HG03175 (cell line): ENCODE data around the gene MRPS11.
"Not testable (repeated sequence)": the region's sequence is repeated elsewhere in the genome, so short reads cannot be mapped to it uniquely, and the experiment has no call there.

ENCODE experiments used
- ATAC-seq: cut with Tn5 transposase; IDR thresholded peaks from one replicate; pipeline ENCODE4 v1.9.1; 2021; ENCODE audit warnings: mild to moderate bottlenecking, moderate library complexity; ENCODE audit not compliant: unreplicated experiment

Gene MRPS11

DNA sequence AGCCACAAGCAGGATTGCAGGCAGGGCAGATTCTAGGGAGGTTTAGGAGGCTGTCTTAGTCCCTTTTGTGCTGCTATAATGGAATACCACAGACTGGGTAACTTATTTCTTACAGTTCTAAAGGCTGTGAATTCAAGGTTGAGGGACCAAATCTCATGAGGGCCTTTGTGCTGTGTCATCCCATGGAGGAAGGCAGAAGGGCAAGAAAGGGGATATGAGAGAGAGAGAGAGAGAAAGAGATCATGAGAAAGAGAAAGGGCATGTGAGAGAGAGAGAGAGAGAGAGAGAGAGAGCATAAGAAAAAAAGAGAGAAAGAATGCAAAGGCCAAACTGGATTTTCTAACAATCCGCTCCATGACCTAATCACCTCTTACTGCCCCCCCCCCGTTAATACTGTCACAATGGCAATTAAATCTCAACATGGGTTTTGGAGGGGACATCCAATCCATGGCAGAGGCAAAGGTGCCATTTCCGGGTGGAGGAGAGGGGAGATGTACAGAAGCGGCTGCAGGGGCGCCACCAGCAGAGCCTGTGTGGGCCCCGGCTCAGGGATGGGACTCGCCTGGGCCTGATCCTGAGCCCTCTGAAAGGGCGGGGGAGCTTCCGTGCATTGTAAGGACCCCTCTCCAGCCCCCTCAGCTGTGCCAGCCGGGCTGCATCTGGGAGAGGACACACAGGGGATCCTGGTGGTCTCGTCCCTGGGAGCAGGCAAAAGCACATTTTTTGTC, 20.5 kb downstream of the MRPS11 start:
- no peak for ATAC-seq

DNA sequence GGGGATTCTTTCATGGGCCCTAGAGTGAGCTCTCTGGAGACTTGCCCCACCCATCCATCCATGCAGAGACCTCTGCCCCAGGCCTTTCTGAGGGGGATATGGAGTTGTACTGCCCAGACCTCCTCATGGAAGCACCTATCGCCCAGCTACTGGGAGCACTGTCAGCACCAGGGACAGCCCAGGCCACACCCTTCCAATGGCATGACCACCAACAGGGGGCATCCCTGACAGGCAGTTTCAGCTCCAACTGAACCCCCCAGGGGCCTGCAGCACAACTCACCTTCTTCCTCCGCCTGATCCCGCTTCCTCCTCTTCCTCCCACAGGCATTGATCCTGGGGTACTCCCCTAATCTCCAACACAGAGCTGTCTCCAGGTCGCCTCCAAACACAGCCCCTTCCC, 21.8 kb downstream of the MRPS11 start:
- ATAC-seq, result no peak

DNA sequence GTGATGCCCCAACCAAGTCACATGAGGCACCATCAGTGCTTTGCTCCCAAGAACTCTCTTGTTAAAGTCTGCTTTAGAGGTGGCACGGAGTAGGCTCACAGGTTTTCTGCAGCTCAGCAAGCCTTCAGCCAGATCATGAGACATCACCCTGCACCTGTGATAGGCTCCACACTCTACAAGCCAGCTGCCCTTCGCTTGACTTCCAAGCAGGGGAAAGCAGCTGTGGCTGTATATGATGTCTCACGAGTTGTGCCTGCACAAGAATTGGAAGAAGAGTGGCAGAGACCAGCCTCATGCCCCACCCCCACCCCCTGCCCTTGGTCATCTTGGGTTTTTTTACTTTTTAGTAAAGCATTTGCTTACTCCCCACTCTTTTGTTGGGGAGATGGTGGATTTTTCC, 22.5 kb downstream of the MRPS11 start:
- ATAC-seq, result no peak

DNA sequence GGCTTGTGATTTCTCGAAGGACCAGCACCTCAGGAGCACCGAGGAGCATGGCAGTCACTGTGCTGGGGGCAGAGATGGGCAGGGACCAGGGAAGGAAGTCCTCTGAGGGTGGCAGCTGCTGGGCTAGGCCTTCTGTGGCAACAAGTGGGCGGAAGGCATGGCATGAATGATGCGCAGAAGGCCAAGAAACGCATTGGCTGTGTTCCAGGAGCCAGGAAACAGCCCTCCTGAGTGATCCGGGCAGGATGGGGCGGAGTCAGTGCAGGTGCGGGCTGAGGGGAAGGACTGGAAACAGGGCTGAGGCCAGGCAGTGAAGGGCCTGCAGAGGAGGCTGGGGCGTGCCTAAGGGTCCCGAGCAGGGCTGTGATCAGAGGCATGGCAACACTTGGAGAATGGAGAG, 23.6 kb downstream of the MRPS11 start:
- no peak for ATAC-seq

- no peak for ATAC-seq
Measured at GRCh38 chr15:88493844-88494243, 26.3 kb downstream of the MRPS11 start.

DNA sequence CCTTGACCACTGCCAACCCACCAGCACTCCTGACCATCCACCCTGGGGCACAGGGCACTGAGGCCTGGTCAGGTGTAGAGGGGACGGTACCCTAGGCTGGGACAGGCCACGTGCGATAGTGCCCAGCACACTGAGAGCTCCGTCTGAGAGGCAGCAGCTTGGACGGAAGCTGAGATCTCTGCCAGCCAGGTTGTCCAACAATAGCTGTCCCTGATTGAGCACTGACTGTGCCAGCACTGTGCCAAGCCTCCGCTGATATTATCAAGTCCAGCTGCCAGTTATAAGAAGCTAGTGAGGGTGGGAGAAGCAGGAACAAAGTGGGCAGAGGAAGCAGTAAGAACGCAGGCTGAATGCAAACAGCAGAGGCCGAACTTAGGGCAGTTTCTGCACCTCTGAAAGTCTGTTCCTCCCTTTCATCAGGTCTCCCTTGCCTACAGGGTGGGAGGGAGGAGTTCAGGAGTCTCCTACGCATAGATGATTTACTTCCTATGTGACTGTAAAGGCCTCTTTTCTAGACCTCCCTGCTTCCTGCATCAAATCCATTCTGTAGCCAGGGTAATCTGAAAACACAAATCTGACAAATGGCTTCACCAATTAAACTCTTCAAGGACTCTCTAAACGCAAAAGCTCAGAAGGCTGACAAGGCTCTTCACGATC, 29.7 kb downstream of the MRPS11 start:
- no peak for ATAC-seq

- no peak for ATAC-seq
Measured at GRCh38 chr15:88498996-88499395, 31.5 kb downstream of the MRPS11 start.

DNA sequence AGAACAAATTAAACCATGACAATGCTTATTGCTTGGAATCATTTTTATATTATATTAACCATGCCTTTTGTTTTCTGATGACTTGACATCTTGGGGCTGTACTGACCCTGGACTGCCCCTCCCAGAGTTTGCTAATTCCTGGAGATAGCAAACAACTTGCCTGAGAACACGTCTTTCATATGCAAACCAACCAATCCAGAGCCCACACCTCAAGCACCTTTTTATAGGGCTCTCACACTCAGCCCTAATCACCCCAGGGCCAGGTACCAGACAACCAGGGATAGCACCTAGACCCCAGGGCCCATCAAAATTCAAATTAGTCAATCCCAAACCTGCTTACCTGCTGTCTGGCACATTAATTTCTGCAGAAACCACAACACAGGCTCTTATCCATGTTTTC, 36.9 kb downstream of the MRPS11 start:
- ATAC-seq, result no peak

- ATAC-seq, result no peak
Measured at GRCh38 chr15:88505721-88506120, 38.2 kb downstream of the MRPS11 start.

- ATAC-seq, result no peak
Measured at GRCh38 chr15:88506628-88507027, 39.1 kb downstream of the MRPS11 start.

DNA sequence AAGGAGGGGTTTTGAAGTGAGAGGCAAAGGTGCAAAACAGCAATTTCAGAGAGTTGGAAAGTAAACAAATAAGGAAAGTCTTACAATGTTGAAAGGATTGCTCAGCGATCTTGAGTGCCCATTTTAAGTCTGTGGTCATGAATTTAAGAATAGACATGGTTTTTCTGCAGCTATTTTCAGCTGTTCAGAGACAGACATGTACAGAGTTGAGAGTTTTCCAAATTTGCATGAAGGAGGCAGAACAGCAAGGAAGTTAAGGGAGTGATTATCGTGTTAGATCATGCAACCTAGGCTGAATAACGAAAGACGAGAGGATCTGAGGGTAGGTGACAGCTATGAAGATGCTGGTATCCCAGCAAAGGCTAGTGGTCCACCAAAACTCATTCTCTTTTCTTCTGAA, 41.8 kb downstream of the MRPS11 start:
- ATAC-seq, result no peak

DNA sequence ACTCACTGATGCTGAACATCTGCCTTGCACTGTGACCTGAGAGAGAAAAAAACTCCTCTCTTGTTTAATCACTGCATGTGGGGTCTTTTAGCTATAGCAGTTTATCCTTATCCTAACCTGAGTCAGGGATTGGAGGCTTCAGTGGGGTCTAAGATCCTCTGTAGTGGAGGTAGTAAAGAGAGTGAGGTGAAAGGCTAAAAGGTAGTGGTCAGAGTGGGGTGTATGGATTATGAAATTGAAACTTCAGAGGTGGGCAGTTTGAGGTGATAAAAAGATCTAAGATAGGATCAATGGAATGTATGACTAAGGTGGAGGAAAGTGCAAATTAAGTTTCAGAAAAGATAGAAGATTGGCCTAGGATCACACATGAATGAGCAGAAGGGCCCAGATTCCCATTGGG, 42.5 kb downstream of the MRPS11 start:
- ATAC-seq, result no peak

GRCh38 chr15:88511161-88511560, 43.7 kb downstream of the MRPS11 start:
- ATAC-seq, result no peak

DNA sequence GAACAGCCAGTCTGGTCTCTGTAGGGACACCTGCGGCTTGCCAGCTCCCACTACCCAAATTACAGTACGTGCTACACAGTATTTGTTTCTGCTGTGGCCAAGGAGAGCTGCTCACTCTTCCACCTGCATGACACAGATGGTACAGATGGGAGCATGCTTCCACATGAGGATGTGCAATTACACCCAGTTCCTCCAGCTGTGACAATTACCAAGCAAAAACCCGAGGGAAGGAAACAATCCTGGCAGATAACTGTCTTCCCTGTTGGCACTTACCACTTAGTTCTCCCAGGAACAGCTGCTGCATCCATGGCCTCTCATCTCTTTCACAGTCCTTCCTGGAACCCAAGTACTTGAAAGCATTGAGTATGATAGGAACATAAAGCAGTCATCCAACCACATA, 44.6 kb downstream of the MRPS11 start:
- ATAC-seq, result no peak

DNA sequence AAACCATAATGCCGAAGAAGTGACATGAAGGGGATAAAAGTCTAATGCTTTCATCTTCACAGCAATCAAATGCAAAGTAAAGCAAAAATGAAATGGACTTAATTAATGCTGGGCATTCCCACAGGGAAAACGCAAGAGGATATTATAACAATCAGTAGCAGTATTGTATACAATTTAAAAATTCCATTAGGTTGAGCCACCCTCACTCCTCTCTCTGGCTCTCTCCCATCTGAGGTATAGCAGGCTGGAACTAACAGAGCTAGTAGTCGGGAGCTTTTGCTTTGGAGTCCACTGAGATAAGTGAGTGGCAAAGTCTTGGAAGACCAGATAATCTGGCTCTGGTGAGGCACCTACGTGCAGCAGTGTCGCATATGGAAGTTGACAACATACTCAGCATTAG, 45.1 kb downstream of the MRPS11 start:
- ATAC-seq, result no peak

- ATAC-seq, result no peak
Measured at GRCh38 chr15:88513195-88513594, 45.7 kb downstream of the MRPS11 start.

DNA sequence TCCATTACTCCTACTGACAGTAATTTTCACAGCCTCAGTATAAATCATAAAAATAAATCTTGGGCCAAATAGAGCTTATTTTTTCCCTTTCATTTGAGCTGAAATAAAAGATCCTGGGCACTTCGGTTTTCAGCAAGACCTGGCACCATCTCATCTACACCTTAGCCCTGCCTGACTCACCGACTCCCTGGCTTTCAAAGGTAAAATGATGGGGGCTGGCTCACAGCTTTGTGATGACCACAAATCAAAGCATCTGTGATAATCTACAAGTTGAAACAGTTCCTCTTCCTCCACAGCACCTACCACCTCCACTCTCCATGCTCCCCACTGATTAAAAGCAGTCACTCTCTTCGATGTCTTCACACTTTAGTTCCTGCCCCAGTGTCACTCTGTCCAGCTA, 51.4 kb downstream of the MRPS11 start:
- no peak for ATAC-seq

GRCh38 chr15:88524094-88524493, 56.6 kb downstream of the MRPS11 start:
- ATAC-seq, result not testable (repeated sequence)

GRCh38 chr15:88525418-88525817, 57.9 kb downstream of the MRPS11 start:
- no peak for ATAC-seq

- no peak for ATAC-seq
Measured at GRCh38 chr15:88526247-88526879, 58.9 kb downstream of the MRPS11 start.

- no peak for ATAC-seq
Measured at GRCh38 chr15:88529021-88529630, 61.6 kb downstream of the MRPS11 start.
